T-helper 2 cell treated with Interferon-gamma antibody and Interleukin-4, amounts not matched to agents 5 μg/mL and 100 μg/mL, for 36 hours (primary cell): ENCODE results near the gene PPP2R3B.

ENCODE experiments used
- DNase-seq: peaks from one replicate; pipeline ENCODE4 v3.0.0; 2021; ENCODE audit warnings: low spot score
- H3K27ac Mint-ChIP-seq: one replicate; pipeline ENCODE4 v1.8.0; 2021; ENCODE audit warnings: mild to moderate bottlenecking, mixed read lengths
- H3K27me3 Mint-ChIP-seq: one replicate; pipeline ENCODE4 v1.8.0; 2021; ENCODE audit warnings: low read depth, mixed read lengths
- H3K36me3 Mint-ChIP-seq: one replicate; pipeline ENCODE4 v1.8.0; 2021; ENCODE audit warnings: low read depth, mixed read lengths
- H3K4me1 Mint-ChIP-seq: one replicate; pipeline ENCODE4 v1.8.0; 2021; ENCODE audit warnings: low read depth, mixed read lengths
- H3K4me3 Mint-ChIP-seq: one replicate; pipeline ENCODE4 v1.8.0; 2022; ENCODE audit warnings: mild to moderate bottlenecking, moderate library complexity, mixed read lengths
- H3K9me3 Mint-ChIP-seq: one replicate; pipeline ENCODE4 v1.8.0; 2021; ENCODE audit warnings: mixed read lengths

PPP2R3B gene

GRCh38 chrX:349196-349595, 37.5 kb downstream of the PPP2R3B start:
- Mint-ChIP-seq H3K4me1 (no peaks in the 10 kb centered on the region), H3K27me3 (no peaks in the 10 kb centered on the region), H3K36me3 (peaks cover 14% of the 10 kb centered on the region), H3K27ac (no peak overlapping the region), H3K4me3 (no peak overlapping the region), H3K9me3 (no peaks in the 10 kb centered on the region)
- DNase-seq = no peak

GRCh38 chrX:348461-349117, 38.1 kb downstream of the PPP2R3B start:
- Mint-ChIP-seq H3K4me1 (no peaks in the 10 kb centered on the region), H3K9me3 (no peaks in the 10 kb centered on the region), H3K4me3 (no peak overlapping the region), H3K27me3 (no peaks in the 10 kb centered on the region), H3K27ac (no peak overlapping the region), H3K36me3 (peaks cover 14% of the 10 kb centered on the region)
- DNase-seq = no peak

GRCh38 chrX:347351-348117, 39.2 kb downstream of the PPP2R3B start:
- no peak for DNase-seq
- H3K27ac Mint-ChIP-seq = no peak overlapping the region
- no peaks in the 10 kb centered on the region for H3K9me3 Mint-ChIP-seq
- H3K36me3 Mint-ChIP-seq = peaks cover 14% of the 10 kb centered on the region
- H3K4me1 Mint-ChIP-seq = no peaks in the 10 kb centered on the region
- H3K27me3 Mint-ChIP-seq = no peaks in the 10 kb centered on the region
- H3K4me3 Mint-ChIP-seq = no peak overlapping the region

- Mint-ChIP-seq H3K9me3 (peaks cover 4% of the 10 kb centered on the region), H3K27ac (no peak overlapping the region), H3K4me1 (no peaks in the 10 kb centered on the region), H3K4me3 (no peak overlapping the region), H3K36me3 (peaks cover 23% of the 10 kb centered on the region), H3K27me3 (no peaks in the 10 kb centered on the region)
- DNase-seq = no peak
Observed at GRCh38 chrX:346034-346813, 40.5 kb downstream of the PPP2R3B start.

GRCh38 chrX:345020-345925, 41.4 kb downstream of the PPP2R3B start:
- no peaks in the 10 kb centered on the region for H3K27me3 Mint-ChIP-seq
- H3K4me1 Mint-ChIP-seq = no peaks in the 10 kb centered on the region
- no peak overlapping the region for H3K4me3 Mint-ChIP-seq
- H3K27ac Mint-ChIP-seq = no peak overlapping the region
- DNase-seq = no peak
- H3K9me3 Mint-ChIP-seq = peaks cover 4% of the 10 kb centered on the region
- H3K36me3 Mint-ChIP-seq = peaks cover 27% of the 10 kb centered on the region

- Mint-ChIP-seq H3K27ac (no peak overlapping the region), H3K36me3 (peaks cover 27% of the 10 kb centered on the region), H3K4me1 (no peaks in the 10 kb centered on the region), H3K27me3 (no peaks in the 10 kb centered on the region), H3K9me3 (peaks cover 4% of the 10 kb centered on the region), H3K4me3 (no peak overlapping the region)
- no peak for DNase-seq
Observed at GRCh38 chrX:344371-344901, 42.3 kb downstream of the PPP2R3B start.

- peaks cover 4% of the 10 kb centered on the region for H3K9me3 Mint-ChIP-seq
- no peak for DNase-seq
- H3K4me1 Mint-ChIP-seq = no peaks in the 10 kb centered on the region
- H3K36me3 Mint-ChIP-seq = peaks cover 40% of the 10 kb centered on the region
- H3K27ac Mint-ChIP-seq = no peak overlapping the region
- H3K4me3 Mint-ChIP-seq = no peak overlapping the region
- no peaks in the 10 kb centered on the region for H3K27me3 Mint-ChIP-seq
Observed at GRCh38 chrX:341541-342101, 45.1 kb downstream of the PPP2R3B start.

GRCh38 chrX:340641-341423, 45.9 kb downstream of the PPP2R3B start:
- Mint-ChIP-seq H3K27ac (no peak overlapping the region), H3K36me3 (peaks cover 46% of the 10 kb centered on the region), H3K9me3 (peaks cover 4% of the 10 kb centered on the region), H3K4me3 (no peak overlapping the region), H3K4me1 (no peaks in the 10 kb centered on the region), H3K27me3 (no peaks in the 10 kb centered on the region)
- DNase-seq = no peak

- Mint-ChIP-seq H3K27ac (no peak overlapping the region), H3K36me3 (peaks cover 43% of the 10 kb centered on the region), H3K27me3 (no peaks in the 10 kb centered on the region), H3K4me1 (no peaks in the 10 kb centered on the region), H3K4me3 (no peak overlapping the region), H3K9me3 (peaks cover 4% of the 10 kb centered on the region)
- DNase-seq = no peak
Observed at GRCh38 chrX:340121-340520, 46.6 kb downstream of the PPP2R3B start.

GRCh38 chrX:338836-339400, 47.8 kb downstream of the PPP2R3B start:
- no peak for DNase-seq
- H3K4me3 Mint-ChIP-seq = no peak overlapping the region
- H3K27ac Mint-ChIP-seq = no peak overlapping the region
- H3K9me3 Mint-ChIP-seq = peaks cover 4% of the 10 kb centered on the region
- peaks cover 38% of the 10 kb centered on the region for H3K36me3 Mint-ChIP-seq
- H3K27me3 Mint-ChIP-seq = no peaks in the 10 kb centered on the region
- H3K4me1 Mint-ChIP-seq = no peaks in the 10 kb centered on the region

GRCh38 chrX:338281-338835, 48.3 kb downstream of the PPP2R3B start:
- Mint-ChIP-seq H3K9me3 (peaks cover 4% of the 10 kb centered on the region), H3K4me3 (no peak overlapping the region), H3K27me3 (no peaks in the 10 kb centered on the region), H3K4me1 (no peaks in the 10 kb centered on the region), H3K36me3 (peaks cover 38% of the 10 kb centered on the region), H3K27ac (no peak overlapping the region)
- no peak for DNase-seq

- no peak overlapping the region for H3K27ac Mint-ChIP-seq
- H3K4me3 Mint-ChIP-seq = no peak overlapping the region
- H3K9me3 Mint-ChIP-seq = peaks cover 4% of the 10 kb centered on the region
Observed at GRCh38 chrX:337331-337831, 49.3 kb downstream of the PPP2R3B start.

More at GRCh38 chrX:337331-337831, 49.3 kb downstream of the PPP2R3B start:
- Mint-ChIP-seq H3K36me3 (peaks cover 38% of the 10 kb centered on the region), H3K27me3 (no peaks in the 10 kb centered on the region), H3K4me1 (no peaks in the 10 kb centered on the region)
- DNase-seq = no peak
